HS-5 (cell line): ENCODE data around the gene RARS1.
"Not testable (repeated sequence)": the region's sequence is repeated elsewhere in the genome, so short reads cannot be mapped to it uniquely, and the experiment has no call there.

Source experiments
- DNase-seq: peaks from one replicate; pipeline ENCODE4 v3.0.0-alpha.2; 2012; ENCODE audit warnings: low read depth

Gene RARS1

GRCh38 chr5:168481330-168481788 lies 4.9 kb upstream of the RARS1 start:
- DNase-seq, result no peak

DNA sequence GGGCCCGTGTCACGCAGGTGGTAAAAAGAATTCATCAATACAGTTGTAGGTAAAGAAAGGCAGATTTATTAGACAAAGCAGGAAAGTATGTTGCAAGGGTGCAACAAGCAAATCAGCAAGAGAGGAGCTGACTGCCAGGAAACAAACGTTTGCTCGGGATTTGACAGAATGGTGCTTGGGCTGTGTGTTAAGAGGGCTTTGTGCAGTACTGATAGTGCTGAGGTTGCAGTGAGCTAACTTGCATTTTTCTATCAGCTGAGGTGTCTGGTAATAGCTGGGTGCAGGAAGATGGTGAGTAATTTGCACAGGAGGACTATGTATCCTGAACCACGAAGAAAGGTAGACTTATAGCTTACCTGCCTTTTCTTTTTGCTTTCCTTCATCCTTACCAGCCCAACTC lies 3.9 kb upstream of the RARS1 start:
- DNase-seq, result no peak

- no peak for DNase-seq
Measured at GRCh38 chr5:168489059-168489458, 2.8 kb downstream of the RARS1 start.

- DNase-seq, result no peak
Measured at GRCh38 chr5:168494057-168494555, 7.8 kb downstream of the RARS1 start.

- no peak for DNase-seq
Measured at GRCh38 chr5:168502563-168503237, 16.4 kb downstream of the RARS1 start.

GRCh38 chr5:168513861-168514428 lies 27.7 kb downstream of the RARS1 start:
- DNase-seq, result no peak

DNA sequence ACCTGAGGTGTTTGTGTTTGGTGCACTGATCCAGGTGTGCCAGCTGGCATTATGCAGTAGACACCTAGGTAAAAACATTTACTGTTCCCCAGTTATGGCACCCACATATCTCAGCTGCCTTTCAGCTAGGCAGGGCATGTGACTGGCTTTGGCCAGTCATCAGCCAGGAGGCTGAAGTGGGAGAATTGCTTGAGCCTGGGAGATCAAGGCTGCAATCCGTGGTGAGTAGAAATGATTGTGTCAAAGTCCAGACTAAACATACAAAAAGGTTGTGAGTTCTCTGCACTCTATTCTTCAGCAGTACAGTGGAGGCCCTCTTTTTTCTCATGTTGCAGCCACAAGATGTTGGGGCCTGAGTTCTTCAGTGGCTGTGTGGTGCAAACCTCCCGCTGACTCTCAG lies 39.6 kb downstream of the RARS1 start:
- no peak for DNase-seq

DNA sequence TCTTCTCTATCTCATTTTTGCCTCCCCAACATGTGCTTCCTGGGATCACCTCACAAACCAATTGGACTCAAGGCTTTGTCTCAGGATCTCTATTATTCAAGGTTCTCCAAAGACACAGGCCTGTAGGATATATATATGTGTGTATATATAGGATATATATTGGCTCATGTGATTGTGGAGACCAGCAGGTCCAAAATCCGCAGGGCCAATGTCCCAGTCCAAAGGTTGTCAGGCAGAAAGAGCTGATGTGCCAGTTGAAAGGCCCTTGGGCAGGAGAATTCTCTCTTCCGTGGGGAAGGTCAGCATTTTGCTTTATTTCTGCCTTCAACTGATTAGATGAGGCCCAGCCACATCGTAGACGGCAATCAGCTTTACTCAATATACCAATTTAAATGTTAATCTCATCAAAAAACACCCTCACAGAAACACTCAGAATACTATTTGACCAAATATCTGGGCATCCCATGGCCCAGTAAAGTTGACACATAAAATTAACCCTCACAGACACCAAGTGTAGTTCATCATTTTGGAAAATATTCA lies 41.6 kb downstream of the RARS1 start:
- no peak for DNase-seq

- no peak for DNase-seq
Measured at GRCh38 chr5:168528521-168529373, 42.5 kb downstream of the RARS1 start, which contains the start of gene FBLL1. FBLL1 (plus strand) TSS chr5:168529305; CDS start chr5:168529505, 200 bp downstream.

- no peak for DNase-seq
Measured at GRCh38 chr5:168529374-168530234, 43.3 kb downstream of the RARS1 start.

DNA sequence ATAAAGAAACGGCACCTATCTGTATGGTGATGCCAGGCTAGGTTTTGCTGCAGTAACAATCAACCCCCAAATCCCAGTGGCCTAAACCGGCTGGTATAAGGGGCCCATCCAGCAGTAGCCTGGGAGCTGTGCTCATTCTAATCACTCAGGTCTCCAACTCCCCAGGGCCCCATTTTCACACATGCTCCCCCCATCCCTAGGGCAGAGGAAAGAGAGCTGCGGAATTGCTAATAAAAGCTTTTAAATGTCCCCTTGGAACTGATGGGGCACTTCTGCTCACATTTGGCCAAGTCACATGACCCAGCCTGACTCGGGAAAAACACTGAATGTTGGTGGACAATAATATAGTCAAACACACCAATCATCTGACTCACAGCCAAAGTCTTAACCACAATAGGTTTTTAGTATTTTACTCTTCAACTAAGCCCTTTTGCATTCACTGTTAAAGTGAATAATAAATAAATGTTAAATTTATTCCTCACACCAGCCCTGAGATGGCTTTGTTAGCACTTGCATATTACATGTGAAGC lies 44.4 kb downstream of the RARS1 start:
- no peak for DNase-seq

DNA sequence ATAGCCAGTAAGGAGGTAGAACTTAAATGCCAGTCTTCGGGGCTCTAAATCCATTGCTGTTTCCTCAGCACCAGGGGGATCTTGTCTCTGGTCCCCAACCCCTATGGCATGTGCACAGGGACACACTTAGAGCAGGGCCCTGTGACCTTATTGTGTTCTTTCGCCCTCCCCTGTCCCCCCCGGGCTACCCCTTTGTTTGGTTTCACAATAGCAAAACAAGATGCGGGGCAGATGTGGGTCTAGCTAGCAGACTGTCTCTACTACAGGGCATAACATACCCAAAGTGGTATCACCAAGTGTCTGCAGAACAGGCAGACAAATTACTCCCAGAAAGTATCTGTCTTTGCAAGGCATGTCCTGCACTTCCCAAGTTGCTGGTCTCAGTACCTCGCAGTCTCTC lies 44.9 kb downstream of the RARS1 start:
- no peak for DNase-seq

DNA sequence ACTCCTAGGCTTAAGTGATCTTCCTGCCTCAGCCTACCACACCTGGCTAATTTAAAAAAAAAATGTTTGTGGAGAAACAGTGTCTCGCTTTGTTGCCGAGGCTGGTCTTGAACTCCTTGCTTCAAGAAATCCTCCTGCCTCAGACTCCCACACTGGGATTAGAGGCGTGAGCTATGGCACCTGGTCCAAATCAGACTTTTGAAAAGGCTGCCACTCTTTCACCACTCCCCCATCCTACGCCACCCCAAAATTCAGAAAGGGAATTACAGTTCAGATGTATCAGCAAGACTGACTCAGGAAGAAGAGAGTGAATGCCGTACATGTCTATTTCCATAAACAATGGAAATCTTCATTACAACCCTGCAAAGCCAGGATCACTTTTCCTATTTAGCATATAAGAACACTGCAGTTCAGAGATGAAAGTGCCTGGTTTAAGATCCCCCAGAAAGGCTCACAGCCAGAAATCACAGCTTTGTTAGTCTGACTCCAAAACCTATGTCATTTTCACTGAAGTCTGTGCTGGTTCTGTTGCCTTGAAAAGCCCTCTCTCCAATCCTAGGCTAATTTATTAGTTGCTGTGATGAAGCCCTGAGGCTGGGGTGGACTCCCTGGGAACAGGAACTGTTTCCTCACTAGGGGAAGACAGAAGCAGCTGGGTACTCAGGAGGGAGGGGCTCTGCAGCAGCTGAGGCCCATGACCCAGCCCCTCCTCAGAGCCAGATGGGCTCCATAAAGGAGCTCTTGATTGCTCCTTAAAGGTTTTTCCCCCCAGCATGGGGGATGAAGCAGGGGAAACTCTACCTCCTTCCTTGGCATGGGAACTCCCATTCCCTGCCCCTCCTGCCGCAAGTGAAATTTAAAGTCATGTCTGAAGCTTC lies 46.0 kb downstream of the RARS1 start:
- no peak for DNase-seq

DNA sequence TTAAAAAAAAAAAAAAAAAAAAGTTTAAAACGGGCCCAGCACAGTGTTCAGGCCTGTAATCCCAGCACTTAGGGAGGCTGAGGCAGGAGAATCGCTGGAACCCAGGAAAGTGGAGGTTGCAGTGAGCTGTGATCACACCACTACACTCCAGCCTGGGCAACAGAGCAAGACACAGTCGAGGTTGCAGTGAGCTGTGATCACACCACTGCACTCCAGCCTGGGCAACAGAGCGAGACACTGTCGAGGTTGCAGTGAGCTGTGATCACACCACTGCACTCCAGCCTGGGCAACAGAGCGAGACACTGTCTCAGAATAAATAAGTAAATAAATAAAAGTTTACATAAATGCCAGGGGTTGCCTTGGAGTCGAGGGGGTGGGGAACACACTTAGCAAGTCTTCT lies 48.1 kb downstream of the RARS1 start:
- DNase-seq, result not testable (repeated sequence)

- no peak for DNase-seq
Measured at GRCh38 chr5:168537176-168537575, 50.9 kb downstream of the RARS1 start.

GRCh38 chr5:168549554-168549953 lies 63.3 kb downstream of the RARS1 start:
- DNase-seq, result no peak

GRCh38 chr5:168550656-168551055 lies 64.4 kb downstream of the RARS1 start:
- DNase-seq, result no peak

GRCh38 chr5:168552146-168552545 lies 65.9 kb downstream of the RARS1 start:
- DNase-seq, result peak; percentile 56

DNA sequence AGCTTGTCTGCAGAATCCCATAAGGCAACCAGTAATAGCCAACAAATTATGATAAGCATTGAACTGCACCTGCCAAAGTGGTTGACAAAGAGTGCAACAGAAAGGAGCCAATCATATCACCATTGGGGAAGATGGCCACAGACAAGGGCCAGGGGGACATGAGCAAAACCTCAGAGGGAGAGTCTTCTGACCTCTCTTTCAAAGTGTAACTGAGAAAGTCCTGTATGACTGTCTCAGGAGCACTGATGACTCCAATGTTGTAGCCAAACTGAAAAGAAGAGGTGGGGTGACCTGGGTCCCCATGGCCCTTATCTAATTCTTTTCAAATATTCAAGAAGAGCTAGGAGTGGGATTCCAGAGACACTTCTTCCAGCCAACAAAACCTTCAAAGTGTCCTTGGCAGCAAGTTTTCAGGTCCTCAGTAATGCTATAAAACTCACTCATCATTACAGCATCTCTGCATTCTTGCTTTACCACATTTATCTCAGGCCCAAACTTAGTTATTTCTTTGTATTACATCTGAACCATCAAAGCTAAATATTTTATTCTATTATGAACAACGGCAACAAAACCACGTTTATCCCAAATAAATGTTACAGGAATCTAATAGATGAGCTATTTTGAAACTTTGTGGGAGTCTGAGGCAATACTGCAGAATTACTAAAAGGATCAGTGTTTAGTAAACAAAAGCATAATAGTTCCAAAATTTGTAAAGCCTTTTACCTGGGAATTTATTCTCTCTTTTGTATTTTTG lies 67.3 kb downstream of the RARS1 start:
- no peak for DNase-seq
